ENCODE results near the gene LRBA.

- TF ChIP-seq CTCF (IDR thresholded peaks at IDR 0.05), result no peak
- no peak for TF ChIP-seq POLR2A (IDR thresholded peaks at IDR 0.05)
Observed at GRCh38 chr4:150962245-150962644, 52.8 kb downstream of the LRBA start.

Measured in ovary (tissue), 3 donors.